ENCODE results near the gene USP48.

USP48 gene

DNA sequence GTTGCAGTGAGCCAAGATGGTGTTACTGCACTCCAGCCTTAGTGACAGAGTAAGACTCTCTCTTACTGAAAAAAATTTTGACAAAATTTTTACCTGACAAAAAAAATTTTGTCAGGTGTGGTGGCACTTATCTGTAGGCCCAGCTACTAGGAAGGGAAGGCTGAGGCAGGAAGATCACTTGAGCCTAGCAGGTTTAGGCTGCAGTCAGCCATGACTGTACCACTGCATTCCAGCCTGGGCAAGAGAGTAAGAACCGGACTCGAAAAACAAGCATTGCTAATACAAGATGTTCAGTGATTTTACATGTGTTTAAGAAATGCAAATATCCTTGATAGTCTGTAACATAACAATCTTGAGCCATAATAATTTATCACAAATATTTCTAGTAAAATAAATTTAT lies 46.9 kb downstream of the USP48 start:
- DNase-seq, result no peak

DNA sequence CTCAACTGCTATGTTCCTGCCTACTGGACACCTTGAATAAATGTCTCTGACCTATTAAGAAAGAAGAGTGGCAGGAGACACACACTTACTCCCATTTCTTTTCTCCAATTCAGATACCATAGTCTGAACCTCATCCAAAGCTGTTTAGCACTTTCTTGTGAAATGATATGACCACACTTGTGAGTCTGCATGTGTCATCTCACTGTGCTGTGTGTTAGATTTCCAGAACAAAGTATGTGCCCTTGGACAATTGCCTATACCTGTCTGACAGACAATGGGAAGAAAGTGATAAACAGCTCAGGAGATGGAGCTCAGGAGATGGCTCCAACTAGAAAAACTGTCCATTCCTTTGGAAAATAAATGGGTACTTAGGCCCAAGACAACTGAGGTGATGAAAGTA lies 48.4 kb downstream of the USP48 start:
- no peak for DNase-seq

DNA sequence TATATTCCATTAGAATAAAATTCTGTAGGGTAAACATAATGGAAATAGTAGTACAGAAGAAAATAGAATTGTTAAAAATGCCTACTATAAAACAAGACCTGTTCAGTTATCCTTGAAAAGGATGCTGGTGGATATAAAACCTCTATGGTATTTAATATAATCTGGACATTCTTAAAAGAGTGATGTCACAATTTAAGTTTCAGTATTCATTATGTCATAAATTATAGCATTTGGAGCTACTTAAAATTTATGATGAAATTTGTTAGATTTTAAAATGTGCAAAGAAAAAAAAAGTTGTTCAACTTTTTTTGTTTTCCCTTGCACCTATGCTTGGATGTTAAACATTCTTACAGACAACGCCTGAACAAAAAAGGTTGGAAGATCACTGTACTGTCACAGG lies 50.3 kb downstream of the USP48 start:
- no peak for DNase-seq

GRCh38 chr1:21725748-21726392 lies 57.1 kb downstream of the USP48 start:
- DNase-seq, result no peak

DNA sequence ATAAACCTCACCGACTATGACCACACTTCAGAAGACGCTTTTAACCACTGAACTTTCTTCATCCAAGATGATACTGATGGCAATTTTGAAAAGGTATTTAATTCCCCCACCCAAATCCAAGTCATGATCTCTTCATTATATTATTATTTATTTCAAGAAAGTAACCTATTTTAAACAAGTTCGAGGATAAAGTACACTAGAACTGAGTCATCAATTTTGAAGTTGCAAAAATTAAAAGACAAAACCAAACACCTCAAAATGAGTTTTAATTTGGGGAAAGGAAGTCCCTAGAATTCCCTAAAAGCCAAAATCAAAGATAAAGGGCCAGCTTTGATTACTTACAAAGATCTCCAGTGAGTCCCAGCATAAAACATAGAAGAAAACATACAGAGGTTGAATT lies 58.4 kb downstream of the USP48 start:
- DNase-seq, result no peak

GRCh38 chr1:21724098-21724497 lies 58.9 kb downstream of the USP48 start:
- no peak for DNase-seq

- DNase-seq, result no peak
These were observed 61.5 kb downstream of the USP48 start for GRCh38 chr1:21721295-21721985.

- DNase-seq, result no peak
These were observed 66.8 kb downstream of the USP48 start for GRCh38 chr1:21716169-21716568.

GRCh38 chr1:21707891-21708290 lies 75.1 kb downstream of the USP48 start:
- DNase-seq, result no peak

DNA sequence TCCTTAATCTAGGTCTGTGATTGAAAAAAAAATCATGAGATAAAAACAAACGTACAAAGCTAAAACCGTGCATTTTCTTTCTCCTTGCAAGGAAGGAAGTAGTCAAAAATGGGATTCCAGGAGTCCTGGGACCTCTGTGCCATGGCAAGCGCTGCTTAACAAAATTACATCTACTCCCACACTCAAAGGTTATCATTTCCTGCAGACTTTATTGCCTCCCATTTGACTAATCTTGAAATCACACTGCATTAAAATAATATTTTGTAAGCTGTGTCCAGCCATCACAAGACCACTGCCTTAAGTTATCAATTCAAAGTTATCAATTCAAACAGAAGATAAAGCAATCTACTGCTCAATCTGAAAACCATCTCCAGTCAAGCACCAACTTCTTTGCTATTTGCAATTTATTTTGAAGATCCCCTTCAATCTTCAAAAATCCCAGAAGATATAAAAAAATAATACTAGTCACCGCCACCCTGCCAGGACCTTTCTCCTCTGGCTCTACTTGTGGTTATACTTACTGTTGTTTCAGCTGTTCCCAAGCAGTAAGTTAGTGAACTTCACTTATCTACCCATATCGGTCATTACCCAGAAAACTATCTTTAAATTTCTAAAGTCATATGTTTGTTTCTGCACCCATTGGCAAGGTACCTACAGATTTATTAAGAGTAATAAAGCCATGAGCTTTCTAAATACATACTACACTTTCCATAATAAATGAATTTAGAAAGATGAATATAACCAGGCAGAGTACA lies 75.7 kb downstream of the USP48 start:
- no peak for DNase-seq

GRCh38 chr1:21706151-21706835 lies 76.7 kb downstream of the USP48 start:
- DNase-seq, result no peak

DNA sequence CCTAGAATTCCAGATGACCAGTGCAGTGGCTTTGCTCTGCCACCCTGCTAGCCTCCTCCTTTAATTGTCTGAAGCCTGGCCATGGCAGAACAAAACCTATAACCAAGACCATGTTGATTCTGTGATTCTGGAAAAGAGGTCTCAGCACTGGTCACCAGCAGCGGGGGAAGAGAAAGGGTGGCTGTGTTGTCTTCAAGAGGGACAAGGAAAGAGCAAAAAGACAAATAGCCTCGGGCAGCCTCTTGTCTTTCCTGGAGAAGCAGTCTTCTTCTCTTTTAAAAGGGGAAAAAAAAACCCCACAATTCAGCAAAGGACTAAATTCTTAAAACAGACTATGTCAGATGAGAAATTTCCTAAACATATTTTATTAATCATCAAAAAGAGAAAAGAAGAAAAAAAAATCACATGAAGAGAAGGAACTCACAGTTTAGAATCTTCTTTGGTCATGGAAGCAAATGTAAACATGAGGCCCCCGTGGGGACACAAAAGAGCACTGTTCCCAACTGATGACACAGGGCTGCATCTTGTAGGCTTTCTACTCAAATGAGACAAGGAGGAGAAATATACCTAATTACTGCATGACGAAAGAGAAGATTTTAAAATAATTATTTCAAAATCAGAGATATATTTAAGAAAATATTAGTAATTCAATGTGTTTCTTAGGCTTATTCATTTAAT lies 77.5 kb downstream of the USP48 start:
- DNase-seq, result no peak

DNA sequence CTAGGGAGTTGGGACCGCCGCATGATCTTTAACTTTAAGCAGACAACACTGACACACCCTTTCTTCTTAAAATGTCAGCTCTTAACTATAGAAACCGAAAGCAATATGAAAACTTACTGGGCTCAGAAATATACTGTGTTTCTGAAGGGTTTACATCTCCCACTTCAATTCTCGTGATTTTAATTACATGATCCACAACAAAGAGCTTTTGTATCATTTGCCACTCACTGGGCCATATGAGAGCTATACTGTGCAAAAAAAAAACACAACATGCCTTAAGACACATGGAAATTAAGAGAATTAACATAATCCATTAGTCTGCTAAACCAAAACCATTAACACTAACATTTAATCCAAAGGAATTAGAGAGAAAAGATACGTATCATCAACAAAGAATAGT lies 78.8 kb downstream of the USP48 start:
- DNase-seq, result no peak

DNA sequence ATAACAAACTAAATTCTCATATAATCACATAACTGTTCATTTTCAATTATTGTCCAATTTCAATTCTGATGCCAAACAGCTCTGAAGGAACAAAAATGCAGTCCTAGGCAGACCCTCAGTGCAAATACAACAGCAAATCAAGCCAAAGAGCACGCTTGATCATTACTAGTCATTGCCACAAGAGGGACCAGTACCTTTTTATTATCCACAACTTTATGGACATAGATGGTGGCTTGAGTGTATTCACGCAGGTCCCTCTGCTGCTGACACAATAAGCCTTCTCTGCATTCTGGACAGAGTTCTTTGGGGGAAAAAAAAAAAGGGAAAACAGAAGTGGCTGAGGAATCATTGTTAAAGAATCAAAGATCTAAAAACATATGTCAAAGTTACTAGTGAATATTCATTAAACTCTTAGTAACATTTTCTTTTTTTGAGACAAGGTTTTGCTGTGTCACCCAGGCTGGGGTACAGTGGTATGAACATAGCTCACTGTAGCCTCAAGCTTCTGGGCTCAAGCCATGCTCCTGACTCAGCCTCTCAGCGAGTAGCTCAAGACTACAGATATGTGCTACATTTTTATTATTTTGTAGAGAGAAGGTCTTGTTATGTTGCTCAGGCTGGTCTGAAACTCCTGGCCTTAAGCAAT lies 79.5 kb downstream of the USP48 start:
- DNase-seq, result no peak

DNA sequence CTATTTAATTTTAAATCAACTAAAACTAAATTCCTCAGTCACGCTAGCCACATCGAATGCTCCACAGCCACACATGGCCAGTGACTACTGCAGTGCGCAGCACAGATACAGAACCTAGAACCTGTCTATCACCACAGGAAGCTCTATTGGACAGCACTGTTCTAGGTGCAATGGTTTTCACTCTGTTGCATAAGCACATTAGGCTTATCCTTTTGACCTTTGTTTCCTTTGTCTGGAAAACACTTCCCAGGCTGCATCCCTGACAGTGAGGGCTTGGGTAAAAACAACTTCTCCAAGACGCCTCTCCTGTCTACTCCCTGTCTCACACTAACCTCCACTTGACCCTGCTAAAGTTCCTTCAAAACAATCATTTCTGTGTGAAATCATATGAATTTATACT lies 80.2 kb downstream of the USP48 start:
- no peak for DNase-seq

DNA sequence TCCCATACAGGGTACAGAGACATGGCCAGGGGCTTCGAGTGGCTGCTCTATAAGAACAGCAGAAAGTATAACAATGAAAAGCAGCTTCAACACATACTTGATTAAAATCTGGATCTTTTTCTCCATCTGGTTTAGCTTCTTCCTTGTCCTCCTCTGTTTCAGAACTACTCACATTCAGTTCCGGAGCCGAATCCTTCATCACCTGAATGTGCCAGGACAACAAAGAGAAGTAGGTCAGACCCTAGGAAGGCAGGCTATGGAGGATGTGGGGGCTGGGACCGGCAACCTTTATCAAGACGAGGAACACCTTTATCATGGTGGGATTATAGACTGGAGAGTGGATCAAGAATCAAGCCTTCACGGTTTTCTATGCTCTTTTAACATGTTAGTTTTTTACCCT lies 81.5 kb downstream of the USP48 start:
- no peak for DNase-seq

DNA sequence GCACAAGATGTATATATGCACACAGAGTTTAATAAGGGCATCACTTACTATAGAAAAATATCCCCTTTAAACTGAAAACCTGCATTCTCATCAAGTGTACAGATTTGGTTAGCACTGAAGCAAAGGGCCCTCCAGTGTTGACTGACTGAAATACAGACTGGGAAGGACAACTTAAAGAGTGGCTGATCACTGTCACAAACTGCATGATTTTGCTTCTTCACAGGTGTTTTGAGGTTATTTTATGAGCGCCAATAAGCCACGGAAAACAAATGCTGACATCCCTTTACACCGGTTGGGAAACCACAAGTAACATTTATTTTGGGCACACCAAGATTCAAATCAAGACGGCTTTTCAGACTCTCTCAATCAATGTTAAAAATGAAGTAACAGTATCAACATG lies 82.9 kb downstream of the USP48 start:
- DNase-seq, result no peak

GRCh38 chr1:21696931-21697330 lies 86.0 kb downstream of the USP48 start:
- DNase-seq, result no peak

DNA sequence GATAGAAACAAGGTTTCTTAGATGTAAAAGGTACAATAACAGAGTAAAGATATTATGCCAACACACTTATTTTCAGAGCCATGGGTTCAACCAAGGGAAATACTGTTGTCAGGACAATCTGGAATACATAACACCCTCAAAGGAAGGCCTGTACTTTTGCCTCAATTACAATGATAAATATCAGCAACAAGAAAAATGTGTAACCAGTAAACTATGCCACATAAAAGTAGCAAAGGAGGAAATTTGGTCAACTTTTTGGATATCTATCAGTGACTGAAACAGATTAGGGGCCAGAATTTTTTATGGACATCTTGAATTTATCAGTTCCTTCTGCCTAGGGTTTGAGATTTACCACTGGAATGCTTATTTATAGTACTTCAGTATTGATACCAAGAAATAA lies 89.2 kb downstream of the USP48 start:
- no peak for DNase-seq

GRCh38 chr1:21691739-21692138 lies 91.2 kb downstream of the USP48 start:
- DNase-seq, result no peak

DNA sequence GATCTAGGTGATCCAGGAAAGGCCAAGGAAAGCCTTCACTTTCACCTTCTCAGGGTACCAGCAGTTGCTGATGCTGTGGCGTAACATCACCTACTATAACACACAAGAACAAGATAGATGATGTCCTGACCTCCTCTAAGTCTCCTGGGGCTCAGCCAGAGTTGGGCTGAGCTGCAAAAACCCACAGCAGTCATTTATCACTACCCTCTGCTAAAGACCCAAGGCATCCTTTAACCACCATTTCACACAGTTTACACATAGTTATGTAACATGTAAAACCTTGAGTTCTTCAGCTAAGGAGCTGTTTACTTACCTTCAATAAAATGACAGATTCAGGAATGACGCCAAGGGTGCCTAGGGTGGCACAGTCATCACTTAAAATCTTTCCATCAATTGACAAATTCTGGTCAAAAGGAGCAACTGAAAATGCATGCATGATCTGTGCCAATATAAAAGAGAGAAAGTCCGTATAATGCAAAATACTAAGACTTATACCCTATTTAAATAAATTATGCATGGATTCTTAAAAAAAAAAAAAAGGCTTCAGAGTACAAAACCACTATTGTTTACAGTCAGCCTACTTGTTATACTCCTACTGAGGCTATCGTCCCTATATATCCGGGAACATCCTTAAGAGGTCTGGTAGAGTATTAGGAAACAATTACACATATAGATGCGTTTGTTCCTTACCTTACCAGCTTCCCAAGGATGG lies 93.1 kb downstream of the USP48 start:
- DNase-seq, result no peak

DNA sequence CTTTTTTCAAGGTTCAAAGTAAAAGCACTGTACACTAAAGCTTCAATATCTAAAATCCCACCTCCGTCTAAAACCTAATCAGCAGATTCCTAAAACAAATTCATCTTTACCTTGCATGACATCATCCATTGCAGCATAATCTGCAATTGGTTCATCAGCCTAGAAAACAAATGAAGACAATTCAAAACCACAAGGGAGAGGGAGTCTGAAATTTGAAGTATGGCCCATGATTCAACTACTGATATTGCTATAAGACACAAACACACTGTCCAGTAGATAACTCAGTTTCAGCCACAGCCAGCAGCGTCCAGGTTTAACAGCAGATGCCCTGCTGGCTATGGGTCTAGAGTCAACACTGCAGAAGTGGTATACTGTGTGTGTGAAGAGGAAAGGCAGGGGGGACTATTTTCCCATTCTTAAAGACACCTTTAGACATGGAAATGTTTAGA lies 95.8 kb downstream of the USP48 start:
- DNase-seq, result no peak
